Progenitor cell of endocrine pancreas (in vitro differentiated cells): ENCODE data around the gene ZNF488. TPM values are rescaled to one million over a fixed set of nuclear protein-coding genes. Genes with fewer than 3 reads are reported as not detected.
A peak's percentile ranks its signal among the peaks of the same experiment; 100 is the strongest.

Experiments used
- DNase-seq: peaks from one replicate; pipeline ENCODE4 v3.0.0; 2021; ENCODE audit warnings: low spot score; ENCODE audit not compliant: unreplicated experiment
- H3K27ac Mint-ChIP-seq: 2 replicates; pipeline ENCODE4 v1.8.0; 2021; ENCODE audit warnings: mild to moderate bottlenecking, moderate library complexity, mixed read lengths
- H3K27me3 Mint-ChIP-seq: 2 replicates; pipeline ENCODE4 v1.8.0; 2021; ENCODE audit warnings: mixed read lengths
- H3K36me3 Mint-ChIP-seq: 2 replicates; pipeline ENCODE4 v1.8.0; 2022; ENCODE audit warnings: mixed read lengths; ENCODE audit not compliant: insufficient read depth
- H3K4me1 Mint-ChIP-seq: 2 replicates; pipeline ENCODE4 v1.8.0; 2021; ENCODE audit warnings: low read depth, mixed read lengths
- H3K4me3 Mint-ChIP-seq: 2 replicates; pipeline ENCODE4 v1.8.0; 2021; ENCODE audit warnings: low read depth, mild to moderate bottlenecking, moderate library complexity, mixed read lengths
- H3K9me3 Mint-ChIP-seq: 2 replicates; pipeline ENCODE4 v1.8.0; 2021; ENCODE audit warnings: low read depth, mixed read lengths
- total RNA-seq: library from RNA; stranded (reverse); gene quantifications from 2 replicates; pipeline ENCODE4 v1.2.1, GENCODE V29; 2021
- TF ChIP-seq, protein P1 (sequence below): fragments of 200-600 bp; sonication (generic); IDR thresholded peaks from one replicate; pipeline ENCODE4 v1.5.0; 2021; ENCODE audit warnings: antibody characterized with exemption, mild to moderate bottlenecking; ENCODE audit not compliant: unreplicated experiment

The ZNF488 gene
- total RNA-seq, 1 donor from 2014 or later = 1.0 TPM

DNA sequence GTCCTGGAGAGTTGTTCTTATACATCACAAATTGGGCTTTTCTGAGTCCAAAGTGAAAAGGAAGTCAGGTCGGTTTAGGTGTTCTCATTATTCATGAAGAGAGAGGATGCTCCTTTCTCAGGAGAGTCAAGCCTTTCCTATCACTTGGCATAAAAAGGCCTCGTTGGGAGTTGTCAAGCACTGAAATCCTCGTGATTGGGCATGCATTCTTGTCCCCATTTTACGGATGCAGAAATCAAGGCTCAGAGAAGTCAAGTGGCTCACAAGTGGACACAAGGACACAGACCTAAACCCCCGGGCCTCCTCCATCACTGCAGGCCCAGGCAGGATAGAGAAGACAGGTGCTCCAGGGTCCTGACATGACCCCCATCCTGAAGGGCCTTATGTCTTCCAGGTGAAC is 27.4 kb downstream of the ZNF488 start:
- Mint-ChIP-seq H3K27me3 (peaks cover 8% of the 10 kb centered on the region), H3K27ac (no peak overlapping the region), H3K4me1 (no peaks in the 10 kb centered on the region), H3K36me3 (no peaks in the 10 kb centered on the region), H3K4me3 (no peak overlapping the region), H3K9me3 (no peaks in the 10 kb centered on the region)
- TF ChIP-seq, protein P1, sequence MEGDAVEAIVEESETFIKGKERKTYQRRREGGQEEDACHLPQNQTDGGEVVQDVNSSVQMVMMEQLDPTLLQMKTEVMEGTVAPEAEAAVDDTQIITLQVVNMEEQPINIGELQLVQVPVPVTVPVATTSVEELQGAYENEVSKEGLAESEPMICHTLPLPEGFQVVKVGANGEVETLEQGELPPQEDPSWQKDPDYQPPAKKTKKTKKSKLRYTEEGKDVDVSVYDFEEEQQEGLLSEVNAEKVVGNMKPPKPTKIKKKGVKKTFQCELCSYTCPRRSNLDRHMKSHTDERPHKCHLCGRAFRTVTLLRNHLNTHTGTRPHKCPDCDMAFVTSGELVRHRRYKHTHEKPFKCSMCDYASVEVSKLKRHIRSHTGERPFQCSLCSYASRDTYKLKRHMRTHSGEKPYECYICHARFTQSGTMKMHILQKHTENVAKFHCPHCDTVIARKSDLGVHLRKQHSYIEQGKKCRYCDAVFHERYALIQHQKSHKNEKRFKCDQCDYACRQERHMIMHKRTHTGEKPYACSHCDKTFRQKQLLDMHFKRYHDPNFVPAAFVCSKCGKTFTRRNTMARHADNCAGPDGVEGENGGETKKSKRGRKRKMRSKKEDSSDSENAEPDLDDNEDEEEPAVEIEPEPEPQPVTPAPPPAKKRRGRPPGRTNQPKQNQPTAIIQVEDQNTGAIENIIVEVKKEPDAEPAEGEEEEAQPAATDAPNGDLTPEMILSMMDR = no peak
- DNase-seq = no peak

DNA sequence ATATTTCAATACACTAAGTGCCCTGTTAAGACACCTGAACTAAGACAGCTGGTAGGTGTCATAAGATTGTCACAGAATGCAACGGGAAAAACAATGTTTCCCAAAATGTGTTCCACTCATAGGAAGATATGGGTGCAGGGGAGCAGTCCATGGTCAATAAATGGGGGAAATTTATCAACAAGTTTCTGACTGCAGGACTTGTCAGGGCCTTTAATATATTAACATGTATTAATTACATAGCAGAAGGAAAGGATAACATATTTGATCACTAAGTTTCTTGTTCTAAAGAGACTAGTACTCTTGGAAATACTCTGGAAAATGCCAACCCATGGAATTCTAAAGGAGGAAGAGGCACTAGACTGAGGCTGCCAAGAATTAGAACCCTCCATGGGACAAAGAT is 29.2 kb downstream of the ZNF488 start:
- no peaks in the 10 kb centered on the region for H3K9me3 Mint-ChIP-seq
- peaks cover 8% of the 10 kb centered on the region for H3K27me3 Mint-ChIP-seq
- no peaks in the 10 kb centered on the region for H3K4me1 Mint-ChIP-seq
- TF ChIP-seq, protein P1 = no peak
- no peaks in the 10 kb centered on the region for H3K36me3 Mint-ChIP-seq
- no peak overlapping the region for H3K4me3 Mint-ChIP-seq
- DNase-seq = no peak
- no peak overlapping the region for H3K27ac Mint-ChIP-seq

DNA sequence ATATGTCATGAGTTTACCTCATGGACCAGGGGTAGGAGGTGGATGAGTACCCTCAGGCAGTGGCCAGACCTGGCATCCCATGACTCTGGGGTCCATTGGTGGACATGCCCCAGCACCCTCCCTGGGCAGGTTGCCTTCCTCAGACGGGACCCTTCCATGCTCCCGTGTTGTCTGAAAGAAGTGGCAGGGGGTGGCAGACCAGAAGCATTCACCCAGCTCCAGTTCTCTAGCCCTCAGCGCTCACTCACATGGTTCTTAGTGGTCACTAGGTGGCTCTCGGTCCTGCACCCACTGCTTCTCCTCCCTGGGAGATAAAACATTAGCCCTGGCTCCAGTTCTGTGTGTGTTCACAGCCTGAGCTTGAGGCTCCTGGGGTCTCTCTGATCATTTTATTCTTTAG is 29.9 kb downstream of the ZNF488 start:
- DNase-seq = no peak
- Mint-ChIP-seq H3K27me3 (peaks cover 8% of the 10 kb centered on the region), H3K9me3 (no peaks in the 10 kb centered on the region), H3K36me3 (no peaks in the 10 kb centered on the region), H3K27ac (no peak overlapping the region), H3K4me1 (no peaks in the 10 kb centered on the region), H3K4me3 (no peak overlapping the region)
- TF ChIP-seq, protein P1 = peak; percentile 24

DNA sequence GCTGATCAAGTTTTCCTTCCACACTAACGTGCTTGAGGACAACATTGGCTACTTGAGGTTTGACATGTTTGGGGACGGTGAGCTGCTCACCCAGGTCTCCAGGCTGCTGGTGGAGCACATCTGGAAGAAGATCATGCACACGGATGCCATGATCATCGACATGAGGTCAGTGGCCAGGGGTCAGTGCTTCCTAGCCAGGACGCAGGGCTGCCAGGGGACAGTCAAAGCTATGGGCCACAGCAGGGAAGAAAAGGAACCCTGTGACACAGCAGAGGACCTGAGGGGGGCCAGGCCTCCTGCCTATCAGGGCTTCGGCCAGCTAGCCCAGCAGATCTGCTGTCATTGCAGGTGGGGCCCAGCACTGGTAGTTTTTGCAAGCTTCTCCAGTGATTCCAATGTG is 30.7 kb downstream of the ZNF488 start:
- H3K4me3 Mint-ChIP-seq = no peak overlapping the region
- no peak overlapping the region for H3K27ac Mint-ChIP-seq
- DNase-seq = no peak
- H3K4me1 Mint-ChIP-seq = no peaks in the 10 kb centered on the region
- H3K36me3 Mint-ChIP-seq = no peaks in the 10 kb centered on the region
- H3K9me3 Mint-ChIP-seq = no peaks in the 10 kb centered on the region
- TF ChIP-seq, protein P1 = no peak
- H3K27me3 Mint-ChIP-seq = peaks cover 8% of the 10 kb centered on the region

DNA sequence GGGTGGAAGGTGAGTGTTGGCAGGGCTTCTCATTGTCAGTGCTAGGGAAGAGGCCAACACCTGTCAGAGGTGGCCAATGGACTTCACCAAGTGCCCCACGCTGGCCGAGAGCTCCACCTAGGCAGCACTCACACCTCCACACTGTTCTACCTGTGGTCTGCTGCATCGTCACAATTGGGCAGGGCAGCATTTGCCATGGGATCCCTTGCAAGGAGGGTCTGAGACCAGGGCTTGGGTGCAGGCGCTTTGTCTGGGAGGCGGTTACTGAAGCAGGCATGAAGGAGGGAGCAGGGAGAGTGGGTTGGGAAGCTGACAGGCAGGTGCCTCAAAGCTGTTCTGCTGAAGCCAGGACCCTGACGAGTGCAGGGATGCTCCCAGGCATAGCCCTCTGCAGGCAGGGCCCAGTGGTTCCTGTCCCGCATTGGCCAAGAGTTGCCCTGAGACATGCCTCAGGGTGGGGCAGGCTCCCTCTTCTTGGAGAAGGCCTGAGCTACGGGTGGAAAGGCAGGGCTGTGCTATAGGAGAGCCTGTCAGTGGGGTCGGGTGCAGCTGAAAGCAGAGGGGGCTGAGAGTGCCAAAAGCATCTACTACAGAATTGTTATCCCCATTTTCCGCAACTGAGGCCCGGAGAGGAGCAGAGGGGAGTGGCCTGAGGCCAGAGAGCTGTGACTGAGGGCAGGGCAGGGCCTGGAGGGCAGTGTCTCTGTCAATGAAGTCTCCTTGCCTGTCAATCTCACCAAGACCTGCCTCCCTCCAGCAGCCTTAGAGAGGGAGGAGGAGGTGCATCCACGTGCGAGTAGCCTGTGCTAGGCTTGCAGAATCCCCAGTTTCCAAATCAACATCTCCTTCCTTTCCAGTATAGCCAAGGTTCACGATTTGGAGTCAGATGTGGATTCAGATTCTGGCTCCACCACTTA is 31.9 kb downstream of the ZNF488 start:
- no peaks in the 10 kb centered on the region for H3K36me3 Mint-ChIP-seq

More for the DNA sequence above, 31.9 kb downstream of the ZNF488 start:
- Mint-ChIP-seq H3K27ac (no peak overlapping the region), H3K27me3 (peaks cover 12% of the 10 kb centered on the region), H3K9me3 (no peaks in the 10 kb centered on the region), H3K4me3 (no peak overlapping the region), H3K4me1 (no peaks in the 10 kb centered on the region)
- DNase-seq = no peak
- TF ChIP-seq, protein P1 = no peak
